Measurements from ENCODE around the gene GRM8.

GRM8 gene

GRCh38 chr7:127034186-127034806 lies 218.4 kb downstream of the GRM8 start:
- no peak for DNase-seq (ENCODE audit: low read depth in 2 of 2)

GRCh38 chr7:127029823-127030222 lies 222.9 kb downstream of the GRM8 start:
- DNase-seq (ENCODE audit: low read depth in 2 of 2) = no peak

DNA sequence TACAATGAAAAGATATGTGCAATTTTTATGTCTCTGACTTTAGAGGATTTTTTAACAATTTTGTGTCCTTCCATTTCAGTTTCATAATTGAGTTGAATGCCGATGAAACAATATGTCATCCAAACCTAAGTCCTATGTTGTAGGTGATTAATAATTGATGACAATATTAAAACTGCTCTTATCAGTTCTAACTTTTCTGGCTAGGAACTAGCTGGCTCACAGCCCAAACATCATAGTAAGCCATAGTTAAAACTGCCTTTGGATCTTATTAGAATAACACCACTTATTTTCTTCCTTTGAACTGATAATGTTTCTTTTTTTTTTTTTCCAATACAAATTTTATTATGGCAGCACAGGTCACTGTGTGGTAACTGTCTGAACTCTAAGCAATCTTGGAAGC lies 230.9 kb downstream of the GRM8 start:
- no peak for DNase-seq (ENCODE audit: low read depth in 2 of 2)

- DNase-seq (ENCODE audit: low read depth in 2 of 2) = no peak
Observed at GRCh38 chr7:127021019-127021738, 231.6 kb downstream of the GRM8 start.

- DNase-seq (ENCODE audit: low read depth in 2 of 2) = no peak
Observed at GRCh38 chr7:127018889-127019288, 233.9 kb downstream of the GRM8 start.

- DNase-seq (ENCODE audit: low read depth in 2 of 2) = no peak
Observed at GRCh38 chr7:127017196-127017595, 235.5 kb downstream of the GRM8 start.

DNA sequence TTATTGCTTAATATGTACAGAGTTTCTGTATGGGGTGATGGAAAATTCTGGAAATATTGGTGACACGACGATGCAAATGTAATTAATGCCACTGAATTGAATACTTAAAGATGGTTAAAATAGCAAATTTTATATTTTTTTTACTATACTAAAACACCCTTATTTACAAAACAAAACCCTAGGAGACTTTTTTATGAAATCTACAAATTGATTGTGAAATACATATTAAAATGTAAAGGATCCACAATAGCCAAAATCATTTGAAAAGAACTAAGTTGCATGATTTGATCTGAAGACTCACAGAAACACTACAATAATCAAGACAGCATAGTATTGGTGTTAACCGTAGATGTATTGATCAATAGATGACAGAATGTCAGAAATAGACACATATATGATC lies 252.0 kb downstream of the GRM8 start:
- DNase-seq (ENCODE audit: low read depth in 2 of 2) = no peak

DNA sequence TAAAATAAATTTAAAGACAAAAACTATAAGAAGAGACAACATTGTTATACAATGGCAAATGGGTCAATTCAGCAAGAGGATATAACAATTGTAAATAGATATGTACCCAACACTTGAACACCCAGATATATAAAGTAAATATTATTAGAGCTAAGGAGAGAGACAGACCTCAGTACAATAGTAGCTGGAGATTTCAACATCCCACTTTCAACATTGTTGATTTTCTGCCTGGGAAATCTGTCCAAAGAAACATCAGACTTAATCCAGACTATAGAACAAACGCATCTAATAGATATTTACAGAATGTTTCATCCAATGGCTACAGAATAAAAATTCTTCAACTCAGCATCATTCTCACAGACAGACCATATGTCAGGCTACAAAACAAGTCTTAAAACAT lies 256.1 kb downstream of the GRM8 start:
- no peak for DNase-seq (ENCODE audit: low read depth in 2 of 2)

DNA sequence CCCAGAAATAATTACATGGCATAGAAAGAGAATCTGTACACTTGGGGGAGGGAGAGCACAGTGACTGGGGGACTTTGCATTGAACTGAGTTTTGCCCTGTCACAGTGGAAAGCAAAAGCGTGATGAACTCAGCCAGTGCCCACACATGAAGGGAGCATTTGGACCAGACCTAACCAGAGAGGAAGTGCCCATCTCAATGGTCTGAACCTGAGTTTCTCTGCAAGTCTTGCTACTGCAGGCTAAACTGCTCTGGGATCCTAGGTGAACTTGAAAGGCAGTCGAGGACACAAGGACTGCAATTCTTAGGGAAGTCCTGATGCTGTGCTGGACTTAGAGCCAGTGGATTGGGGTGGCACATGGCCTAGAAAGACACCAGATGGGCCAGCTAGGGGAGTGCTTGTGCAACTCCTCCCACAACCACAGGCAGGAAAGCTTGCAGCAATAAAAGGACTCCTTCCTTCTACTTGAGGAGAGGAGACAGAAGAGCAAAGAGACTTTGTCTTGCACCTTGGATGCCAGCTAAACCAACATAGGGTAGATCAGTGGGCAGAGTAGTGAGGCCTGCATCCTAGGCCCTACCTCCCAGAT lies 259.0 kb downstream of the GRM8 start:
- no peak for DNase-seq (ENCODE audit: low read depth in 2 of 2)

DNA sequence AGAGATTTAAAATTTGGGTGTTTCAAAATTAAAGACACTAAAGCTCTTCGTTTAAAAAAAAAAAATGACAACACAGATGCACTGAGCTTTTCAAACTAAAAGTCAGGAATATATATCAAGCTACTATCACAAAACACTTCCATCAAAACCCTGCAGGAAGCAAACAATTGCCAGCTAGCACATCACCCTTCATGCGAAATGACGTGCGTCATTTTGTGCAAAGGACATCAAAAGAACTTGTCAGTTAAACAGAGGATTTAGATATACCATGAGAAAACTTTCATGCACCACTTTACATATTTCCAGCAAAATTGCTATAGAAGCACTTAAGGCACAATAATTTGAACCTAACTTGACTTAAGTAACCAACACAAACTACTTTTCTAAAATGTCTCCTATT lies 264.7 kb downstream of the GRM8 start:
- DNase-seq (ENCODE audit: low read depth in 2 of 2) = no peak

DNA sequence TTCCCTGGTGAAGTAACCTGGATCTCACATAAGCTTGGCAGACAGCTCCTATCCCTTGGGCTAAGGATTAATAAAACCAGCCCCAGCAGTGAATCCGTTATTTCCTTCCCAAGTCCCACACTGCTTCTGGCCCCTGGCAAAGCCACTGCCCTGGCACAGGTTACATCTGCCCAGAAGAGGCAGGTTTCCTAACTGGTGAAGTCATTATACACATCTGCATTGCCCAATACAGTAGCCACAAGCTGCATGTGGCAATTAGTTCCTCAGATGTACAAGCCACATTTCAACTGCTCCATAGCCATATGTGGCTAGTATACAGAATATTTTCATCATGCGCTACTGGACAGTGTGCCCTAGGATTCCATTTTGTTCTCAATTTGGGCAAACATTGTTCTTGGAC lies 273.0 kb downstream of the GRM8 start:
- no peak for DNase-seq (ENCODE audit: low read depth in 2 of 2)

DNA sequence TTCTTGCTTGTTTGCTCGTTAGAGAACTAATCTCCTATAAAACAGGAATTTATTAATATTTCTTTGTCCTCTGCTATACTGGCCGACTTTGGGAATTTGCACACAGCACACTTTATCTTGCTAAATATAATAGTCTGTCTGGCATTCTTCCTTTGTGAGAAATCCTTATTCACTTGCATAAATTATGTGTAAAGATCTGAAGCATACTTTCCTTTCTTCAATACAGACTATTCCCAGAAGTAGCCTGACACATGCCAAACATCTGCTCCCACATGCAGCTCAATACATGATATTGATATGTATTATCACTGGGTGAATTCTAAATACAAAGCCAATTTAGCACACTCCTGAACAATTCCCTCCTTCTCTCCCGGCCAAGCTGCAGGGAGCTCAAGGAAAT lies 273.9 kb downstream of the GRM8 start:
- no peak for DNase-seq (ENCODE audit: low read depth in 2 of 2)

GRCh38 chr7:126973066-126973465 lies 279.7 kb downstream of the GRM8 start:
- no peak for DNase-seq (ENCODE audit: low read depth in 2 of 2)

- no peak for DNase-seq (ENCODE audit: low read depth in 2 of 2)
Observed at GRCh38 chr7:126972571-126972970, 280.2 kb downstream of the GRM8 start.

DNA sequence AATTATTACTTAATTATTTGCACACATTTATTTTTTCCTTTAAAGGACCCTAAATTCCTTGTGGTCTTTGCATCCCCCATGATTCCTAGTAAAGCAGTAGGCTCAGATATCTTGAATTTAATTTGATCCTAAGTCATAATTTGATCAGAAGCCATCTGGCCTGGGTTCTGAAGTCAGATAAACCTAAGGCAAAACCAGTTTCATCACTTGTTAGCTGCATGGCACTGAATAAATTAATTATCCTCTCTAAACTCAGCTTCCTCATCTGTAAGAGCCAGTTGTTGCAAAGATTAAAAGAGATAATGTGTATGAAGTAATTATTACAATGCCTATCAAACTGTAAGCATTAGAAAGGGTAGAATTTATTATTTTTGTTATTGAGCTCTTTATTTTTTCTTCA lies 293.1 kb downstream of the GRM8 start:
- DNase-seq (ENCODE audit: low read depth in 2 of 2) = no peak

GRCh38 chr7:126958367-126958766 lies 294.4 kb downstream of the GRM8 start:
- DNase-seq (ENCODE audit: low read depth in 2 of 2) = no peak

GRCh38 chr7:126957443-126957842 lies 295.3 kb downstream of the GRM8 start:
- DNase-seq (ENCODE audit: low read depth in 2 of 2) = no peak

GRCh38 chr7:126953461-126953860 lies 299.3 kb downstream of the GRM8 start:
- no peak for DNase-seq (ENCODE audit: low read depth in 2 of 2)

DNA sequence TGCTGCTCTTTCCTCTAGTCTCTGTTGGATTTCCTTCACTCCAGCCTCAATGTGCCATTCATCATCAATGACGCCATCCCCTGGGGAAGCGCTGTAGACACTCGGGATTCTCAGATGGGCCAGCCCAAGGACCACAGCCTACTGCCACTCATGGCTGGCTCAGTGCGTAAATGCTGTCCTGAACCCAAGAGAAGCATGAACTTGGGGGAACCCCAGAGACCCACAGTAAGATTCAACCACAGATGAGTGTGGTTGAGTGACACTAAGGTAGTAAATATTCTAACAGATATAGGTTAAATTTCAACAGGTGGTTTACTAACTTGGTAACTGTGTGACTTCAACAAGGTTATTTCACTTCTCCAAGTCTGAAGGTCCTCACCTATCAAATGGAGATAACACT lies 304.1 kb downstream of the GRM8 start:
- DNase-seq (ENCODE audit: low read depth in 2 of 2) = no peak

DNA sequence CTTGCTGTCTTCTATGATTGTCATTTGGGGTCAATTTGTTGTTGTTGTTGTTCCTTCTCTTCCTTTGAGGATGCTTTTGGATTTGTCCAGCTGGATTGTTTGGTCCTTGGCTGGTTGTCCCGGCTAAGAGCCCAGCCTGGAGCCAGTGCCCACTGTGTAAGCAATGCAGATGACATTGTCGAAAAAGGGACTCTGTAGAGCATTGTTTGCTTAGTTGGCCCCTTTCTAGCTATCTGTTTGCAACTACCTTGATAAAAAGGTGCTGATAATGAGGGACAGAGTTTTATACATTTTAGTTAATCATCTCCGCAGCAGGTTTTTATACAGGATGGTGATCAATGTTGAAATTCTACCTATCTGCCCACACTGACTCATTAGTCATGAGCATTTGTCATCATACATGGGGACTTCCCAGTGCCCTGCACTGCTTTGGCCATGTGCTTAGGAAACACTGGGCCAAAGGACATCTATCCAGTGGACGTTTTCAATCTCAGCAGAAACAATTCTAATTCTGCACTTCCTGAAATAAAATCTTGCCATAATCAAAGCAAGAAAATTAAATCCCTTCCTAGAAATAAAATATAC lies 311.9 kb downstream of the GRM8 start:
- DNase-seq (ENCODE audit: low read depth in 2 of 2) = no peak

GRCh38 chr7:126937171-126937570 lies 315.6 kb downstream of the GRM8 start:
- no peak for DNase-seq (ENCODE audit: low read depth in 2 of 2)

DNA sequence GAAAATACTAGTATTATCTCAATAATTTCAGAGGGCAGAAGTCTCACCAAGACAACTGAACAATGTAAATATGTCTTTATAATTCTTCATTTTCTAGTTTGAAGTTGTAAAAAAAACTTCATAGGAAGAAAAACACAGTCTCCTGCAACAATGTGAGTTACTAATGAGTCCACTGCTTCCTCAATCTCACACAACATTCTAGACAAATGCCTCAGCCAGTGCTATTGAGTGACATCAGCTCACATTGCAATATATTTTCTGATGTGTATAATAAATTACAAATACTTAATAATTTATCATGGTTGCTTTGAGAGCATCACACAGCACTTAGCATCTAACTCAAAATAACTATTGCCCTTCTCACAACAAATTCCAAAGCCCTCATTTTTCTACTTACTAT lies 321.2 kb downstream of the GRM8 start:
- no peak for DNase-seq (ENCODE audit: low read depth in 2 of 2)

- DNase-seq (ENCODE audit: low read depth in 2 of 2) = no peak
Observed at GRCh38 chr7:126930166-126930565, 322.6 kb downstream of the GRM8 start.
